ENCODE data around the gene NUP160. TPM values are rescaled to one million over a fixed set of nuclear protein-coding genes. Genes with fewer than 3 reads are reported as not detected.
"Not testable (repeated sequence)": the region's sequence is repeated elsewhere in the genome, so short reads cannot be mapped to it uniquely, and the experiment has no call there.

NUP160 gene
- total RNA-seq, 1 donor from 2014 or later = 82.7 TPM

GRCh38 chr11:47891886-47892285, 43.7 kb upstream of the NUP160 start:
- H3K36me3 Mint-ChIP-seq (ENCODE audit: insufficient read depth) = no peaks in the 10 kb centered on the region
- peaks cover 3% of the 10 kb centered on the region for H3K9me3 Mint-ChIP-seq (ENCODE audit: low read depth)
- no peak overlapping the region for H3K4me3 Mint-ChIP-seq (ENCODE audit: low read depth)
- no peak for DNase-seq (ENCODE audit: low spot score, unreplicated experiment)
- no peak for TF ChIP-seq CTCF (IDR thresholded peaks at IDR 0.05; ENCODE audit: unreplicated experiment)
- no peak overlapping the region for H3K27ac Mint-ChIP-seq
- no peaks in the 10 kb centered on the region for H3K4me1 Mint-ChIP-seq (ENCODE audit: low read depth)
- H3K27me3 Mint-ChIP-seq = peaks cover 4% of the 10 kb centered on the region

DNA sequence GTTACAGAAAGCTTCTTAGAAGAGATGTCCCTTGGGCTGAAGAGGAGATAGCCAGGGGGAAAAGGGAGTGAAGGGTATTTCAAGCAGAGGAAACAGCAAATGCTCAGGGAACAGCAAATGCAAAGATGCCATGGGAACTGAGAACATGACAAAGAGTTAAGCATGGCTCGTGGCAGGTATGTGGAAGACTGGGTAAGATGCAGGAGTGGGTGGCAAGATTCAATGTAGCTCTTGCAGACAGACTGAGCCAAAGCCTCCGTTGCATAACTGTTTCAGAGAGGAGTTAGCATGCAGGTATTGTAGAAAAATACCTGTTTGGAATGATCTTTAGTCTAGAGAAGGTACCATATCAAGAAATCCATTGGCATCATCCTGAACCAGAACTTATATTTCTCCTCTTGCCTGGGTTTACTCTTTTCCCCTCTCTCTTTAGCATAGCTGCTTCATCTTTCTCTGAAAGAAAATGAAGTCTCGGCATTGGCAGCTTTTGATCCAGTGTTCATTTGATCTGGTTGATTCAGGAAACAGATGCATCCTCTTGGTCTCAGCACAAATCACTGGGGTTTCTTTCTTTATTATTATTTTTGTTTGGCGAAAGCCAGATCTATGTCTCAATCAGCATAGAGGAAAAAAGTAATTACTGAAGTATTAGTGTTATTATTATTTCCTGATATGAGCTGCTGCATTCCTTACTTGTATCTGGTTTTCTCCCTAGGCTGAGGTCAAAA, 41.7 kb upstream of the NUP160 start:
- Mint-ChIP-seq H3K27ac (no peak overlapping the region), H3K9me3 (ENCODE audit: low read depth) (no peaks in the 10 kb centered on the region), H3K27me3 (peaks cover 4% of the 10 kb centered on the region), H3K36me3 (ENCODE audit: insufficient read depth) (no peaks in the 10 kb centered on the region), H3K4me1 (ENCODE audit: low read depth) (no peaks in the 10 kb centered on the region), H3K4me3 (ENCODE audit: low read depth) (no peak overlapping the region)
- DNase-seq (ENCODE audit: low spot score, unreplicated experiment) = no peak
- TF ChIP-seq CTCF (IDR thresholded peaks at IDR 0.05; ENCODE audit: unreplicated experiment) = no peak

DNA sequence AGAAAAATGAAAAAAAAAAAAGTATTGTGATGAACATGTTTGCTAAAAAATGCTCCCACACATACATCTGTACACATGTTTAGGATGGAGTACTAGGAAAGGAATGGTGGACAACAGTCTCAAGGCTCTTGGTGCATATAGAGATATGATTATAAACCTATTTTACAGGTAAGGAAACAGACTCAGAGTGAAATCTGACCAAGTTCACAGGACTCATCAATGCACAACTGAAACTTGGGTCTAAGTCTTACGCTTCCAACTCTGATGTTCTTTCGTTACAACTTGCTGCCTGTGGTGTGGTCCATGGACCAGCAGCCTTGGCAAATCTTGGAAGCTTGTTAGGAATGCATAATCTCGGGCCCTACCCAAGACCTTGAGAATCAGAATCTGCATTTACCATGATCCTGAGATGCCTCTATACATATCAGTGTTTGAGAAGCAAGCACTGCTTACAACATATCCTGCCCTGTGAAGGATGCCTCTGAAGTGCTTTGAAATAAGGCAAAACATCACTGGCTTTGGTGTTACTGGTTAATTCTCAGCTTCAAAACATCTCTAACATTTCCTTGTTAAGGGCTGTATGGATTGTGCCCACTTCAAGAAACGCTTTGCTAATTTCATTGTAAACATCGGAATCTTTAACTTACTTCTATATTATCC, 39.9 kb upstream of the NUP160 start:
- H3K27ac Mint-ChIP-seq = no peak overlapping the region
- H3K4me3 Mint-ChIP-seq (ENCODE audit: low read depth) = no peak overlapping the region
- no peaks in the 10 kb centered on the region for H3K4me1 Mint-ChIP-seq (ENCODE audit: low read depth)
- no peak for DNase-seq (ENCODE audit: low spot score, unreplicated experiment)
- H3K36me3 Mint-ChIP-seq (ENCODE audit: insufficient read depth) = no peaks in the 10 kb centered on the region
- TF ChIP-seq CTCF (IDR thresholded peaks at IDR 0.05; ENCODE audit: unreplicated experiment) = no peak
- no peaks in the 10 kb centered on the region for H3K9me3 Mint-ChIP-seq (ENCODE audit: low read depth)
- H3K27me3 Mint-ChIP-seq = peaks cover 4% of the 10 kb centered on the region

DNA sequence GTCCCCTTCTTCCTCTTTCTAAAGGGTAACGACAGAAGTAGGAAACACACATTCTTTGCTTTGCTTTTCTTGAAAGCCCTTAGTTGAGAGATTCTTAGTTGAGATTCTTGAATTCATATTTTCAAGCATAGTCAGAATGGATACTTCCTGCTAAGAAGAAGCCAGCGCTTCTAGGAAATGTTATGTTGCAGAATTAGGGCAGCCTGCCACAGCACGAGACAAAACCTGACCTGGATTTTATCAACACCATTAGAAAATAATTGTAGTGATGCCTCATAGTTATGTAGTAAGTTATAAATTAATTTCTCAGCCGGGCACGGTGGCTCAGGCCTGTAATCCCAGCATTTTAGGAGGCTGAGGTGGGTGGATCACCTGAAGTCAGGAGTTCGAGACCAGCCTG, 37.9 kb upstream of the NUP160 start:
- Mint-ChIP-seq H3K36me3 (ENCODE audit: insufficient read depth) (no peaks in the 10 kb centered on the region), H3K27ac (no peak overlapping the region), H3K27me3 (peaks cover 4% of the 10 kb centered on the region), H3K4me1 (ENCODE audit: low read depth) (no peaks in the 10 kb centered on the region), H3K4me3 (ENCODE audit: low read depth) (no peak overlapping the region), H3K9me3 (ENCODE audit: low read depth) (no peaks in the 10 kb centered on the region)
- TF ChIP-seq CTCF (IDR thresholded peaks at IDR 0.05; ENCODE audit: unreplicated experiment) = no peak
- DNase-seq (ENCODE audit: low spot score, unreplicated experiment) = no peak

DNA sequence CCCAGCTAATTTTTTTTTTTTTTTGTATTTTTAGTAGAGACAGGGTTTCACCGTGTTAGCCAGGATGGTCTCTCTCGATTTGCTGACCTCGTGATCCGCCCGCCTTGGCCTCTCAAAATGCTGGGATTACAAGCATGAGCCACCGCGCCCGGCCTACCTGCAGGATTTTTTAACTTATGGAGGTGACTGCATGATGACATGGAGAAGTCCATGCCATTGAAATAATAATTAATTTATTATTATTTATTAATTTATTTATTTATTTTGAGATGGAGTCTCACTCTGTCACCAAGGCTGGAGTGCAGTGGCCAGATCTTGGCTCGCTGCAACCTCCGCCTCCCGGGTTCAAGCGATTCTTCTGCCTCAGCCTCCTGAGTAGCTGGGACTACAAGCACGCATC, 34.3 kb upstream of the NUP160 start:
- not testable (repeated sequence) for H3K36me3 Mint-ChIP-seq (ENCODE audit: insufficient read depth); H3K4me3 Mint-ChIP-seq (ENCODE audit: low read depth); H3K27ac Mint-ChIP-seq; H3K4me1 Mint-ChIP-seq (ENCODE audit: low read depth); H3K27me3 Mint-ChIP-seq; H3K9me3 Mint-ChIP-seq (ENCODE audit: low read depth); DNase-seq (ENCODE audit: low spot score, unreplicated experiment)

GRCh38 chr11:47881145-47881544, 33.0 kb upstream of the NUP160 start:
- Mint-ChIP-seq H3K9me3 (ENCODE audit: low read depth) (peaks cover 10% of the 10 kb centered on the region), H3K27me3 (no peaks in the 10 kb centered on the region), H3K27ac (no peak overlapping the region), H3K4me1 (ENCODE audit: low read depth) (no peaks in the 10 kb centered on the region), H3K36me3 (ENCODE audit: insufficient read depth) (no peaks in the 10 kb centered on the region), H3K4me3 (ENCODE audit: low read depth) (no peak overlapping the region)
- DNase-seq (ENCODE audit: low spot score, unreplicated experiment) = no peak
- no peak for TF ChIP-seq CTCF (IDR thresholded peaks at IDR 0.05; ENCODE audit: unreplicated experiment)

All from progenitor cell of endocrine pancreas (in vitro differentiated cells).